ENCODE measurements around the gene DLGAP1. TPM values are rescaled to one million over a fixed set of nuclear protein-coding genes. Genes with fewer than 3 reads are reported as not detected.

The DLGAP1 gene
- total and polyA plus RNA-seq, 9 donors, result 2.0 to 42.7 (median 3.8) TPM

- Histone ChIP-seq H3K27me3 (no peaks in the 10 kb centered on the region), H3K36me3 (no peaks in the 10 kb centered on the region), H3K9me3 (no peaks in the 10 kb centered on the region), H3K27ac (no peak overlapping the region), H3K4me3 (no peak overlapping the region), H3K4me1 (ENCODE audit: insufficient read depth) (no peaks in the 10 kb centered on the region)
- WGBS, 3 donors, result 71 to 85% (median 72%) methylated on average over 1 of the region's 1 CpG
- no peak for DNase-seq
- no peak for TF ChIP-seq CTCF (IDR thresholded peaks at IDR 0.05)
- TF ChIP-seq EP300 (IDR thresholded peaks at IDR 0.05), result no peak
- TF ChIP-seq POLR2A (IDR thresholded peaks at IDR 0.05), result no peak
- intact Hi-C loops (cut with DNase I), result no loop called here
Observed at GRCh38 chr18:4238966-4239365, 216.1 kb downstream of the DLGAP1 start.

GRCh38 chr18:4237664-4238041 lies 217.5 kb downstream of the DLGAP1 start:
- Histone ChIP-seq H3K9me3 (no peaks in the 10 kb centered on the region), H3K36me3 (no peaks in the 10 kb centered on the region), H3K27ac (no peak overlapping the region), H3K4me1 (ENCODE audit: insufficient read depth) (no peaks in the 10 kb centered on the region), H3K4me3 (no peak overlapping the region), H3K27me3 (no peaks in the 10 kb centered on the region)
- 81 to 94% (median 86%) methylated on average over 2 of the region's 2 CpGs for WGBS, 3 donors
- TF ChIP-seq CTCF (IDR thresholded peaks at IDR 0.05) (no peak), POLR2A (IDR thresholded peaks at IDR 0.05) (no peak)
- intact Hi-C loops (cut with DNase I), result no loop called here
- no peak for DNase-seq

DNA sequence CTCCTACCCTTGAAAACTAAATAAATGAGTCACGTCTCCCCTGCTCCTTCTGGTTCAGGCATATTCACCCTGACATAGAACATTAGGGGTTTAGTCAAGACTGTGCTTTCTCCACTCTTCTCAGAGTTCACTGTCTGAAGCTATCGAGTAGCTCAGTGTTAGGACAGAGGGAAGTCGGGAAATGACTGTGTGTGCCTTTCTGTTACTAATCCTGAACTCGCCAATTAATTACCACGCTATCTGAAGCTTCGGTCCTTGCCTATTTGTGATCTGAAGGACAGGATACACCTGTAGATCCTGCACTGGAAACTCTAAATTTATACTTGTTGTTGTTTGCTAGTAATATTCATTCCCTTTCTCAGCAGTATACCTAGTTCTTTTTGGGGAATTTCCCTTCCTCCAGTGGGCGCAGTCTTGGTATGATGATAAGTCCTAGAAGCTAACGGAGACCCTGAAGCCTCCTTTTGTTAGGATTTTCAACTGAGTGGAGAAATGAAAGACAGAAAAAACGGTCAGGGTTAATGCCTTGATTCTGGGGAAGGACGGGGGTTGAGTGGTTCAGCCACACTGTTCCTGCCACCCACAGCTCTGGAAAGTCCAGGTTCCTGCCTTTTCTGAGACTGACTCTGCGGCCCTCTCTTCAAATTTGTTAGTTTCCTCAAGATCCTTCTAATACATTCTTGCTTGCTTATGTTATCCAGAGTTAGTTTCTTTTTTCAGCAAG lies 218.0 kb downstream of the DLGAP1 start:
- Histone ChIP-seq H3K9me3 (no peaks in the 10 kb centered on the region), H3K36me3 (no peaks in the 10 kb centered on the region), H3K4me1 (ENCODE audit: insufficient read depth) (no peaks in the 10 kb centered on the region), H3K27me3 (no peaks in the 10 kb centered on the region), H3K27ac (no peak overlapping the region), H3K4me3 (no peak overlapping the region)
- no peak for DNase-seq
- 65 to 76% (median 73%) methylated on average over 11 of the region's 11 CpGs for WGBS, 3 donors
- intact Hi-C loops (cut with DNase I), result no loop called here
- TF ChIP-seq CTCF (IDR thresholded peaks at IDR 0.05), result no peak
- TF ChIP-seq POLR2A (IDR thresholded peaks at IDR 0.05), result no peak
- TF ChIP-seq EP300 (IDR thresholded peaks at IDR 0.05), result no peak

GRCh38 chr18:4233468-4233867 lies 221.6 kb downstream of the DLGAP1 start:
- H3K27ac ChIP-seq, result no peak overlapping the region
- no peaks in the 10 kb centered on the region for H3K9me3 ChIP-seq
- DNase-seq, result no peak
- no peak for TF ChIP-seq POLR2A (IDR thresholded peaks at IDR 0.05)
- H3K27me3 ChIP-seq, result no peaks in the 10 kb centered on the region
- H3K4me1 ChIP-seq (ENCODE audit: insufficient read depth), result no peaks in the 10 kb centered on the region
- H3K36me3 ChIP-seq, result no peaks in the 10 kb centered on the region
- intact Hi-C loops (cut with DNase I), result no loop called here
- no peak overlapping the region for H3K4me3 ChIP-seq
- 36 to 37% (median 36%) methylated on average over 3 of the region's 3 CpGs for WGBS, 3 donors

- H3K27me3 ChIP-seq, result no peaks in the 10 kb centered on the region
- H3K4me3 ChIP-seq, result no peak overlapping the region
- TF ChIP-seq CTCF (IDR thresholded peaks at IDR 0.05) (no peak), EP300 (IDR thresholded peaks at IDR 0.05) (no peak), POLR2A (IDR thresholded peaks at IDR 0.05) (no peak)
- no peak for DNase-seq
- no peaks in the 10 kb centered on the region for H3K4me1 ChIP-seq (ENCODE audit: insufficient read depth)
- H3K9me3 ChIP-seq, result no peaks in the 10 kb centered on the region
- intact Hi-C loops (cut with DNase I), result no loop called here
- 40 to 52% (median 44%) methylated on average over 2 of the region's 2 CpGs for WGBS, 3 donors
- H3K27ac ChIP-seq, result no peak overlapping the region
- no peaks in the 10 kb centered on the region for H3K36me3 ChIP-seq
Observed at GRCh38 chr18:4232656-4233055, 222.5 kb downstream of the DLGAP1 start.
